GM19372 (cell line): ENCODE measurements around the gene ZNF385D.

Experiments
- ATAC-seq: cut with Tn5 transposase; IDR thresholded peaks from one replicate; pipeline ENCODE4 v1.9.1; 2021; ENCODE audit warnings: mild to moderate bottlenecking, low read depth, moderate library complexity; ENCODE audit not compliant: unreplicated experiment

The ZNF385D gene

GRCh38 chr3:21750080-21750696 lies 822 bp downstream of the ZNF385D start:
- no peak for ATAC-seq

- no peak for ATAC-seq
Measured at GRCh38 chr3:21747966-21748555, 2.9 kb downstream of the ZNF385D start.

DNA sequence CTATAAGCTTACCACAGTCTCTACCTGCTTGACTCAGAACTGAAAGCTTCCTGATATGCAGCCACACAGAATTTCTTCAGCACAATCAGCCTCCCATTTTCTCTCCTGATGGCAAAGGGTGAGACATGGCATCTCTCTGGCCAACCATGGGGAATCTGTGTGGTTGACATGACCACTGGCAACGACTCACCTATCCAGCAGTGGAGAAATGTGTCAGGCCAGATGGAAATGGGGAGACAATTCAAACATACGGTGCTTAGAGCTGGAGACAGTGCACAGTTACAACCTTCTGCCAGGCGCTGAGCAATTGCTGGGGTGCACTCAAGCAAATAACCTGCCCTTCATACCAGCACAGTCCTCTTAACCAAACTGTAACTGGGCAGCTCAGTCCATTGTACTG lies 3.6 kb downstream of the ZNF385D start:
- no peak for ATAC-seq

DNA sequence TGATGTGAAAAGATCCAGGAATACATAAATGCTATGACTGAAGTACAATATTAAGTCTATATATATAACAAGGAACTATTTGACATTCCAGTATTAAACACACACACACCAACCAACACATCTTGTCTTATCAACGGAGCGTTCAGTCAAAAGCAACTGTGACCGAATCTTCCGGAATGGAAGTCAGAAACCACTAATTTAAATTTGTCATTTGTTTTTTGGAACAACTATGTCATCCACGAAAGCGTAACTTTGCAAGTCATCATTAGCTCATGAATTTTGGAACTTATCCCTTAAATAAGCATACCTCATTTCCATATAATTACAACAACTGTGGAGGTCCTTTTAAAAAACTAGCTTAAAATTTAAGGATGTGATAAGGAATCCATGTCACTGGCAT lies 5.0 kb downstream of the ZNF385D start:
- ATAC-seq: no peak

GRCh38 chr3:21744793-21745192 lies 6.2 kb downstream of the ZNF385D start:
- no peak for ATAC-seq

GRCh38 chr3:21738935-21739702 lies 11.9 kb downstream of the ZNF385D start:
- ATAC-seq: no peak

DNA sequence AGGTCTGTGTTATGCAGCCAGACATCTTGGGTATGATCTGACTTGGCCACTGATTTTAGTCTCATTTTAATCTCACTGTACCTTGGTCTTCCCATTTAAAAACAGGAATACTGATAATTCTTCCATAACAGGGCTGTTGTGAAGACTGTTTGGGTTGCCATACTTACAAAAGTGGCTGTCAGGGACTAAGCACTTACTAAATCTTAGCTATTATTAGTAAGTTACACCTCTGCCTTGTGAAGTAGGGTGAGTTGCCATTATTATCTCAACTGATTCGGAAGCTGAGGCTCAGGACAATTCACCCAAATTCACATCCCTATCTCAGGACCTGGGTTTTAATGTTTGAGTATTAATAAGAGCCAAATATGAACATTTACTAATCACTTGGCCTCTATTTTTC lies 12.7 kb downstream of the ZNF385D start:
- no peak for ATAC-seq

GRCh38 chr3:21734746-21735145 lies 16.3 kb downstream of the ZNF385D start:
- no peak for ATAC-seq

- ATAC-seq: no peak
Measured at GRCh38 chr3:21729888-21730459, 21.0 kb downstream of the ZNF385D start.

GRCh38 chr3:21729331-21729730 lies 21.7 kb downstream of the ZNF385D start:
- ATAC-seq: no peak

- ATAC-seq: no peak
Measured at GRCh38 chr3:21722768-21723167, 28.2 kb downstream of the ZNF385D start.

GRCh38 chr3:21722301-21722700 lies 28.7 kb downstream of the ZNF385D start:
- no peak for ATAC-seq

- ATAC-seq: no peak
Measured at GRCh38 chr3:21718943-21719591, 31.9 kb downstream of the ZNF385D start.

DNA sequence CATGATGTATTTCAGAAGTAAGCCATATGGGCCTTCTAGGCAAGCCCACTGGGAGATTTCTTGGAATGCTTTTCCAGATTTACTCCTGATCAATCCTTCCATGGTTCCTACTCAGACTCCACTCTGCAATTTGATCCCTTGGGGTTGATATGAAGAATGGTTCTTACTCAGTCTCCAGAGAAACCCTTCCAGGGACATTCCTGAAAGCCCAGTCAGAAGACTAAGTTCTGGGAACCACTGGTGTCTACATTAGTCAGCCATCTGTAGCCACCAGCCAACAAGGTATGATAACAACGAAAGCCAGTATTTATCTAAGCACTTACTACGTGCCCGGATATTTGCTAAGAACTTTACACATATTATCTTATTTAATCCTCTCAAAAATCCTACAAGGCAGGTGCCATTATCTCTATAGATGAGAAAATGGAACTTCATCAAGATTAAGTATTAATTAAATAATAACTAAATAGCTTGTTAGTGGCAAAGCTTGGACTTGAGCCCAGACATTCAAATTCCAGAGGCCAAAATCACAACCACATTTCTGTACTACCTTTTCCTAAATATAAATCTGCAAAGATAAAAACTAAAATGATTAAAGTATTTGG lies 32.7 kb downstream of the ZNF385D start:
- no peak for ATAC-seq

DNA sequence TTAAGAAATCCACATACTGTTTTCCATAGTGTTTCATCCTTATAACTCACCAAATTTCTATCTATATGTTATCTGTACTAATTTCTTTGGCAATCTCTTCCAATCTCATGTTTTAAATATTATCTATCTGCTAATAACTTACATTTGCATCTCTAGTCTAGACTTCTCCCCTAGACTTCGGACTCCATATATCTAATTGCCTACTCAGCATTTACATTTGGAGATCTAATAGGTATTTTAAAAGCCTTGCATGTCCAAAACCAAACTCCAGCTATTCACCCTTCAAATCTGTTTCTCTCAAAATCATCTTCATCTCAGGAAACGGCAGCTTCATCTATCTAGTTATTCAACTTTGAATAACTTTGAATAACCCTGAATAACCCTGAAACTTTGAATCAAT lies 35.3 kb downstream of the ZNF385D start:
- ATAC-seq: no peak

DNA sequence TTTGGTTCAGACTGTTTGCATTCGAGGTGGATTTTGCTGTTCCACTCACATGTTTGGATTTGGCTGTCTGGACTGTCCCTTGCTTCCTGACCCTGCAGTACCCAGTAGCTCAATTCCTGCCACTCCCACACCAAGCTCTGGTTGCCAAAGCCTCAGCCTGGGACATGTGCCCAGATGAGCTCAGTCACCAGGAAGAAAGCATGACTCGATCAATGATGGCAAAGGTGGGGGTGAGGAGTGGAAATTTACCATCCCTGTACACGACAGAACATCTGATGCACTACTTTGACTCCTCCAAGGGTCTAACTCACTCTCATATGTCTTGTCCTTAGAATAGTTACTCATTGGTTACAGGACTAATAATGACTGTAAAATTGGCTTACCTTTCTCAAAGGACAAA lies 45.2 kb downstream of the ZNF385D start:
- ATAC-seq: no peak

DNA sequence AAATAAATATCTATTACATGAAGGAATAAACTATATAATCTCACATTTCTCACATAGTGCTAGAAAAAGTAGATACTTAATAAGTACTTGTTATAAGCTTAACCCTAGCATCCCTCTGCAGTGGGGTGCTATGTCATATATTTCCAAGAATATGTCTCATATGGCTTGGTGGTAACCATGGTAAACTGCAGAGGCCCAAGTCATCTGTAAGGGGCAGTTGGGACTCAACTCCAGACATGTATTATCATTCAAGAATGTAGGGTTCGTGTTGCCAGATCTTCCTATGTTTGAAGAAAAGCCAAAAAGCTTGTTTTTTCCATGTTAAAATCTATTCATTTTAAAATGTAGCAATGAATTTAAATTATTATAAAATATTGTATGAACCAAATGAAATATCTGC lies 46.2 kb downstream of the ZNF385D start:
- ATAC-seq: no peak

DNA sequence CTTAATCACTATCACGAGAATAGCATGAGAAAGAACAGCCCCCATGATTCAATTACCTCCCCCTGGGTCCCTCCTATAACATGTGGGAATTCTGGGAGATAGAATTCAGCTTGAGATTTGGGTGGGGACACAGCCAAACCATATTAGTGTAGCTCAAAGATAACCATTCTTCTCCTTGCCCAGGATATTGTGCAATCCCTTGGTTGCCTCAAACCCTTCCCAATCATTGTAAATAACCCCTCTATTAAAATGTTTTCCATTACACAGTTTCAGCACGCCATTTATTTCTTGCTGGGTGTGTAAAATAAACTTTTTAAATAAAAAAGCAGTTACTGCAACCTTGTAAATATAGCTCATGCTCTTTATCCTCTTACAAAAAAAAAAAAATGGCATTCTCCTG lies 47.7 kb downstream of the ZNF385D start:
- no peak for ATAC-seq

GRCh38 chr3:21697707-21698106 lies 53.3 kb downstream of the ZNF385D start:
- no peak for ATAC-seq

- no peak for ATAC-seq
Measured at GRCh38 chr3:21694506-21694905, 56.5 kb downstream of the ZNF385D start.

DNA sequence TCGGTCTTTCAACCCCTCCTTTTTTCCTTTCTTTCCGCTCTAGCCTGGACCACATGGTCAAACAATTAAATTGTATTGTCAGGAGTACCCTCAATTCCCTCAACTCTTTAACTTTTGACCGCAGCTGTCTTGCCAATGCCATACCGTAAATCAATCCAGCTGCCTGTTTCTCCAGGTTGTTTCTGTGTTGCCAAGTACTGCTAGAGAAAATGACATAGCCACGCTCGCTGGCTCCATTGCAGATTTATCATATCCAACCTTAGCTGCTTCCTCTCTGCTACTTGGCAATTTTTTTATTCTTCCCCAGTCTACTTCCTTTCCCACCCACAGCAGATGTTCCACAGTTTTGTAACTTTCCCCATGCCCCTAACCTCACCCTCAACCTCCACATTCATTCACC lies 60.0 kb downstream of the ZNF385D start:
- ATAC-seq: no peak
